Stimulated activated CD4-positive, alpha-beta T cell treated with anti-CD3 and anti-CD28 coated beads, Interleukin-2, amount 100 ng/mL, for 24 hours (primary cell): ENCODE data around the gene LGALS4.
"Not testable (repeated sequence)": the region's sequence is repeated elsewhere in the genome, so short reads cannot be mapped to it uniquely, and the experiment has no call there.

Source experiments
- DNase-seq, 2 donors: peaks; one replicate each; pipeline ENCODE4 v3.0.0-alpha.2; 2020

The LGALS4 gene

GRCh38 chr19:38841787-38842438 lies 29.2 kb upstream of the LGALS4 start:
- no peak for DNase-seq

DNA sequence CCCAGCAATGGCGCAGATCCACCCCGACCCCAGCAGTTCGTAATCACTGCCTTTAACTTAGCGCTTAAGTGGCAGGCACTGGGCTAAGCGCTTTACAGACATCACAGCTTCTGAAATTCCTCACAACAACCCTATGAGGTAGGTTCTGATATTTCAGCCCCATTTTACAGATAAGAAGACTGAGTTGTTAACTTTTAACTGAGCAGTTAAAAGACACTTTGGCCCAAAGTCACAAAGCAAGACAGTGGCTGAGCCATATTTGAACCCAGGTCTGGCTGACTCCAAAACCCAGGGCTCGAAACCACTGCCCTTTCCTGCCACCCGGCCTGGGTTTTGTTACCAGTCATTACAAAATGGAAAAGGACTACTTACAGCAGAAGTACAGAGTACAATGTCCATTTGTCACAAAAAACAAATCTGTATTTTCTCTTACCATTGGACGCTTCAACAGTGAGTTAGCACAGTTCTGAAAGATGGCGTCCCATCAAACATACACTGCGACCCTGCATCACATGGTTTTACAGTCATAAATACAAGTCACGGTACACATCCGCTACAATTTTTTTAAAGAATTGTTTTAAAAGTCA lies 28.5 kb upstream of the LGALS4 start:
- DNase-seq, result no peak

DNA sequence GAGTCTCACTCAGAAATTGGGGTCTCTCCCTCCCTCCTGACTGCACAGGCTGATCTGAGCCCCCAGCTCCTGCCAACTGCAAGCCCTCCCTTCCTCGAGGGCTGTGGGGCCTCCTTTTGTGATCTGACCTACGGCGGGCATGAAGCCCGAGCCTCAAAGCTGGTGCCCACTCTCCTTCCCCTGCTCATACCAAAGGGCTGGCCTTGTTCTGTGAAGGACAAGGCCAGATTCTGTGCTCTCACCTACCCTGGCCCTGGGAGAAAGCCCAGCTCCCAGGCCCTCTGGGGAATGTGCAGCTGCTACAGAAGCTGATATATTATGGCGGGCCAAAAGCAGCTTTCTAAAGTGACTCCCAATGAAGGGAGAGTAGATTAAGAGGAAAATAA lies 27.8 kb upstream of the LGALS4 start:
- no peak for DNase-seq

- DNase-seq, result no peak
These were observed 27.3 kb upstream of the LGALS4 start for GRCh38 chr19:38839816-38840582.

- DNase-seq, result no peak
These were observed 26.4 kb upstream of the LGALS4 start for GRCh38 chr19:38838986-38839761.

- DNase-seq, result peak; percentile 62 to 66
These were observed 25.7 kb upstream of the LGALS4 start for GRCh38 chr19:38838208-38838985.

GRCh38 chr19:38837656-38838121 lies 24.9 kb upstream of the LGALS4 start:
- DNase-seq, result no peak

DNA sequence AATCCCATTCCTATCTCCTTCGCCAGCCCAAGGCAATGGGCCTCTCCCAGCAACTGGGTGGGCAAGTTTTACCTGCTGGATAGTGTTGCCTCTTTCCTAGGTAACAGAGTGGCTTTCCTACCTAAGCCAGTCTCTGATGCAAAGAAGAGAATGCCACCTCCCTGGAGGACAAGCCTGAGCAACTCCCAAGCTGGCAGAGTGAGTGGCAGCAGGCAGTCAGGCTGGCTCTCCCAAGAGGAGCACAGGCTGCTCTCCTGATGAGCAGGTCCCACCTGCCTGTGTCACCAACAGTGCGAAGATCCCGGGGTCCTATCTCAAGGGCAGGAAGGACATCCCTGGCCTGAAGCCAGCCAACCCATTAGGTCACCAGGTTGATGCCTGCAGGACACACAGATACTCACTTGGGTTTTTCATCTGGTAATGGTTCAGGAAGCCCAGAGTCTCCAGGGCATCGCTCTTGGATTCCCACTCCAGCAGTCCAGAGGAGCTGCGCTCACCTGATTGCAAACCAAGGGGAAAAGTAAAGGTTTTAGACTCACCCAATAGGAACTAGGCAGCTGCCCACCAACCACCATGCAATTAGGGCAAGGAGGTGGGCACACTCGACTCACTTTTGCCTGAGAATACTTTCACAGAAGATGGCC lies 24.4 kb upstream of the LGALS4 start:
- DNase-seq, result no peak

- DNase-seq, result no peak
These were observed 23.6 kb upstream of the LGALS4 start for GRCh38 chr19:38836159-38836982.

- DNase-seq, result no peak
These were observed 21.8 kb upstream of the LGALS4 start for GRCh38 chr19:38834590-38834989.

DNA sequence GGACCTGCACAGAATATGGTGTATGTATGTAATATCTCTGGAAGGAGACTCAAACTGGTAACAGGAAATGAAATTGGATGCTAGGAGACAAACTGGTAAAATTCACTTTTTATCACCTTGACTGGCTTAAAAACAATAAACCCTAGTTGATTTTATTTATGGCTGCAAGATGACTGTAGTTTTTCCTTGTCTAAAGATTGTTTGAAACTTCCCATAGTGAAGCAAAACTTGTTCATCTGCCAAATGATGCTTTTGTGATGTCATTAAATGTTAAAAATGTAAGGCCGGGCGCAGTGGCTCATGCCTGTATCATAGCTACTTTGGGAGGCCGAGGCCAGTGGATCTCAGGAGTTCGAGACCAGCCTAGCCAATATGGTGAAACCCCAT lies 21.4 kb upstream of the LGALS4 start:
- no peak for DNase-seq

GRCh38 chr19:38833092-38833425 lies 20.3 kb upstream of the LGALS4 start:
- no peak for DNase-seq

DNA sequence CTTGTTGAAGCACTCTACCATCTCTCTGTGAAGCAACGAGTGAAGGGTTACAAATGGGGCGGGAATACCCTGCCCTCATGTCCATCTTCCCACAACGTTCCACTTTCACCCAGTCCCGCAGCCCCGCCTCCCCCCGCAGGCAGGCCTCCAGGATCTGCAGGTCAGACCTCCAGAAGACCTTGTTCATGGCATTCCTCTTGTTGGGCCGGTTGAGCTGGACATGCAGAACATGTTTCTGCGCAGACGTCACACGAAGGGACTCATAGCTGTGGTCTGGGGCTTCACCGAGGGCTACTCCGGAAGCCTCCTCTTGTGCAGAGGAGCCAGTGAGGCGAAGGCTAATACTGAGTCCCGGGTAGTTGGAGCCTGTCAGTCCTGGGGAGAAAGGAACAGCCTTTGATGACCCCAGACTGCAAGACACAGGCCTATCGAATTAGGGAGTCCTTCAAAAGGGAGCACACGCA lies 18.4 kb upstream of the LGALS4 start:
- DNase-seq, result no peak

DNA sequence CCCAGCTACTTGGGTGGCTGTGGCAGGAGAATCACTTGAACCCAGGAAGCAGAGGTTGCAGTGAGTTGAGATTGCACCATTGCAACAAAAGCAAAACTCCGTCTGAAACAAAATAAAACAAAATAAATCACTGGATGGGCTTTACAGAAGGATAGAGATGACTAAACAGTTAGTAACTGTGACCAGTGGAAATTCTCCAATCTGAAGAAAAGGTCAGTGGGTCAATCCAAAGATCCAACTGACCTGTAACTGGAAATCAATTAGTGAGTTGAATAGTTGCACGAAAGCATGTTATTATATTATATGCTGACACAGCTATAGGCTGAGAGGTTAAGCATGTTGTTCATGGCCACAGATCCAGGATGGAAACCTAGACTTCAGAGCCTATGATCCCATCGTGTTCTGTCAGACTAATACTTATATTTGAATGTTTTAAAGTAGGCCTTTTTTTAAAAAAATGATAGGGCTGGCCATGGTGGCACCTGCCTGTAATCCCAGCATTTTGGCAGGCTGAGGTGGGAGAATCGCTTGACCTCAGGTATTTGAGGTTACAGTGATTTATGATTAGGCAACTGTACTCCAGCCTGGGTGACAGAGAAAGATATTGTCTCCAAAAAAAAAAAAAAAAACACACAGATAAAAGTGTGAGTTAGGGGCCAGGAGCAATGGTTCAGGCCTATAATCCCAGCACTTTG lies 17.4 kb upstream of the LGALS4 start:
- DNase-seq, result no peak

- not testable (repeated sequence) for DNase-seq
These were observed 16.5 kb upstream of the LGALS4 start for GRCh38 chr19:38829203-38829602.

DNA sequence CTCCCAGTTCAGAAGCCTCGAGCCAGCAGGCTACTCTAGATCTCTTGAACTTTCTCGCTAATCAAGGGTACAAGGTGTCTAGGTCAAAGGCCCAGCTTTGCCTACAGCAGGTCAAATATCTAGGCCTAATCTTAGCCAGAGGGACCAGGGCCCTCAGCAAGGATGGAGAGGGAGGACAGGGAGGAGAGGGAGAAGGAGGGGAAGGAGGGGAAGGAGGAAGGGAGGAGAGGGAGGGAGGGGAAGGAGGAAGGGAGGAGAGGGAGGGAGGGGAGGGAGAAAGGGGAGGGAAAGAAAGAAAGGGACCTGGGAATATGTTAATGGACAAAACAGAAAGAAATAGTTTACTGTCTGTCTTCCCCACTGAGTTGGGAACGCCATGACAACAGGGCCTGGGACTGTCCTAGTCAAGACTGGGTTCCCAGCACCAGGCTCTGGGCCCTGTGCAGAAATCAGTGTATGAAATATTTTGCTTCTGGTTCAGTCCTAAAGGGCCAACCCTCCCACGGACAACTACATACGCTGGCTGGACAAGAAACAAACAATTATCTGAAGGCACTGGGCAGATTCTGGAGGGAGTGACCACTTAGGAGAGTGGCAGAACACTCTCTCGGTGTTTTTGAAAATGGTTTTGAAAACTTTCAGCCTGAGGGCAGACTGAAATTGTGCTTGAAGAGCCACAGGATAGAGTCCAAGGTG lies 14.3 kb upstream of the LGALS4 start:
- no peak for DNase-seq

DNA sequence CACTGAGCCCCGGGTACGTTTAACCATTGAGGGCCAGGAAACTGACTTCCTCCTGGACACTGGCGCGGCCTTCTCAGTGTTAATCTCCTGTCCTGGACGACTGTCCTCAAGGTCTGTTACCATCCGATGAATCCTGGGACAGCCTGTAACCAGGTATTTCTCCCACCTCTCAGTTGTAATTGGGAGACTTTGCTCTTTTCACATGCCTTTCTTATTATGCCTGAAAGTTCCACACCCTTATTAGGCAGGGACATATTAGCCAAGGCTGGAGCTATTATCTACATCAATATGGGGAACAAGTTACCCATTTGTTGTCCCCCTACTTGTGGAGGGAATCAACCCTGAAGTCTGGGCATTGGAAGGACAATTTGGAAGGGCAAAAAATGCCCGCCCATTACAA lies 13.2 kb upstream of the LGALS4 start:
- not testable (repeated sequence) for DNase-seq

GRCh38 chr19:38821230-38821825 lies 8.6 kb upstream of the LGALS4 start:
- not testable (repeated sequence) for DNase-seq

DNA sequence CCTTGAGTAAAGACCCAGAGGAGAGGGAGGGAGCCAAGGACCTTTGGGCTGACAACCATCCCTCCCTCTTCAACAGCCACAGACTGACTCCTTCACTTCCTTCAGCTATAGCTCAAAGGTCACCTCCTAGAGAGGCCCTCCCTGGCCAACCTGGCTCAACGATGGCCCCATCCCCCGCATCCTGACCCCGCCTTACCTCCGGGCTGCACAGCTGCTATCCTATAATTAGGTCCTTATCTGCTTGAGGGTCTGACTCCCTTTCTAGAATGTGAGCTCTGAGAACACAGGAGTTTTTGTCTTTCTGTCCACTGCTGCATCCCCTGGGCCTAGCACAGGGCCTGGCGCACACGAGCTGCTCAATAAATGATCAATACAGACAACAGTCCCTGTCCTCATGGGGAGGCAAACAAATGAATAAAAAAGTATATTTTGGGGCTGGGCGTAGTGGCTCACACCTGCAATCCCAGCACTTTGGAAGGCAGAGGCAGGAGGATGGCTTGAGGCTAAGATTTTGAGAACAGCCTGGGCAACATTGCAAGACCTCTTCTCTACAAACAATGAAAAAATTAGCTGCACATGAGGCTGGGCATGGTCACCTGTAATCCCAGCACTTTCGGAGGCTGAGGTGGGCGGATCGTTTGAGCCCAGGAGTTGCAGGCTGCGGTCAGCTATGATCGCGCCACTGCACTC lies 6.6 kb upstream of the LGALS4 start:
- no peak for DNase-seq
